NCI-H2171 (cell line): ENCODE measurements around the gene ZC3H13.
"Not testable (repeated sequence)": the region's sequence is repeated elsewhere in the genome, so short reads cannot be mapped to it uniquely, and the experiment has no call there.

Experiments used
- DNase-seq: peaks from one replicate; lab custom pipeline; 2025; lab: John Stamatoyannopoulos, UW

The ZC3H13 gene

DNA sequence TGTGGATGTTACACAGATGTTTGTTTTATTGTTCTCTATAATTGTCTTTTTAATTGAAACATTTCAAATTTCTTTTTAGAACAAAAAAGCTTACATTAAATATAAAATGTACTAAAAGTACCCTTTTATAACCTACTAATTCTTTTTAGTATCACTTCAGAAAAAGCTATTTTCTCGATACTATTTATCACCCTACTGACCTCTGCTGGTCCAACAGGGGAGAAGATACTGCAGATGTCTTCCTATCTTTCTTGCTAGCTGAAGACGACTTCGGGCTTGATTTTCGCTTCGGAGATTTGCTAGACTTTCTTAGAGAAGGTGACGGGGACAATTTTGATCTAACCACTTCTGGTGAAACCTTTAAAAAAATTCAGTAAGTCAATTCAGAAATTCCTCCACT lies 42.4 kb downstream of the ZC3H13 start:
- no peak for DNase-seq

- DNase-seq, result no peak
These were observed 43.9 kb downstream of the ZC3H13 start for GRCh38 chr13:46008631-46009030.

GRCh38 chr13:46006688-46007452 lies 45.7 kb downstream of the ZC3H13 start:
- DNase-seq, result no peak

DNA sequence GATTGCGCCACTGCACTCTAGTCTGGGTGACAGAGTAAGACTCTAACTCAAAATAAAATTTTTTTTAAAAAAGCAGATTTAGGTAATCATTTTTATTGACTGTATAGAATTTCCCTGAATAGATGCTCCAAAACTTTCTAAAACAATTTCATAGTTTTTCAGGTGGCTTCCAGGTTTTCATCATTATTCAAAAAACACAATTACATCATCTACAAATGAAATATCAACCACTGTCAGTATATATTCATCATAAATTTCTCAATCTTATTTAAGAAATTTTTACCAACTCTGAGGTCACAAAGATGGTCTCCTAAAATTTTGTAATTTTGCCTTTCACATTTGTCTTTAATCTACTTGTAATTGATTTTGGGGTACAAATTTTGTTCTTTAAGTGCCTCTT lies 48.1 kb downstream of the ZC3H13 start:
- DNase-seq, result no peak

DNA sequence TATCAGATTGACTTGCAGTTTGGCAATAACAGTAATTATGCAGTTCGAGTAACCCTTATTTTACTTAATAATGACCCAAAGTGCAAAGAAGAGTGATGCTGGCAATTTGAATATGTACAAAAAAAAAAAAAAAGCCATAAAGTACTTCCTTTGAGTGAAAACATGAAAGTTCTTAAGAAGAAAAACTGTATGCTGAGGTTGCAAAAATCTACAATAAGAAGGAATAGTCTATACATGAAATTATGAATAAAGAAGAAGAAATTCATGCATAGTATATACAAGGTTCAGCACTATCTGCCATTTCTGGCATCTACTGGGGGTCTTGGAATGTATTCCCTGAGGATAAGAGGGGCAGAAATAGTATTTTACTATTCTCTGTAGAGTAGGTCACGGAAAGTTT lies 55.9 kb downstream of the ZC3H13 start:
- no peak for DNase-seq

DNA sequence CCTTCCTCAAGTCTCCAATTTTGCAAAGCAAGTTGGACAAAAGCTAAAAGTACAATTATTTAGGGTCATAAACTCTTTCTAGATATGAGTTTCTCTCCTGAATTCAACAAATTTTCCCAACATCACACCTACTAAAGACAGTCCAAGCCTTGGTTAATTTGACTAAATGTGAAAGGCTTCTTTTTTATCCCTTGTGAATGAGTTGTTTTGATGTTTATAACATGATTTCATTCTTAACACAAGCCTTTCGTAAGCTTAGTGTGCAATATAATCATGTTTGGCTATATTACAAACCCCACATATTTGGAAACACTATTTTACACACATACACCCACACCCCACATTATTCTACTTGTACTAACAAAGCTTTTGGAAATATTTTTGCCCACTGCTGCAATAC lies 57.3 kb downstream of the ZC3H13 start:
- DNase-seq, result no peak

GRCh38 chr13:45994752-45995151 lies 57.8 kb downstream of the ZC3H13 start:
- DNase-seq, result no peak

DNA sequence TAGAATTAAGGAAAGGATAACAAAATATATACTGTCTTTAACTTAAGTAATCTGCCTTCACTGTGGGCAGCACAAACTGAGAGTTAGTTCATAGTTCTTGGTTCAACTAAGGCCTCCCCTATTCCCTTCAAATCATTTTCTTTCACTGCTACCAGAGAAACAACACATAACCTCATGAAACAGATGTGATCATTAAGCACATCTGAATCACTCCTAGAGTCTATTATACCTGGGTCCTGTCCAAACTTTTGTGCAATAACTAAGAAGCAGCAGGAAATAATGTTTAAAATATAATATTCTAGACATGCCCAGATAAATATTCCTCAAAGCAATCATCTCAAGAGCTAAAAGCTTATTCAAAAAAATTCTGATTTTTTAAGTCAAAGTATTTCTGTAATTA lies 62.9 kb downstream of the ZC3H13 start:
- DNase-seq, result no peak

DNA sequence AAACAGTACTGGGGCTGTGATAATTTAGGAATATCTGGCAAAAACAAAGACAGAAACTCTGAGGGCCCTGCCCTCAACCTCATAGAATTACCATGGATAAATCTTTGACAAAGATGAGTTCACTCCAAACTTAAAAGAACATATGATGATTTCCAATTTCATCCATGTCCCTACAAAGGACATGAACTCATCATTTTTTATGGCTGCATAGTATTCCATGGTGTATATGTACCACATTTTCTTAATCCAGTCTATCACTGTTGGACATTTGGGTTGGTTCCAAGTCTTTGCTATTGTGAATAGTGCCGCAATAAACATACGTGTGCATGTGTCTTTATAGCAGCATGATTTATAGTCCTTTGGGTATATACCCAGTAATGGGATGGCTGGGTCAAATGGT lies 71.4 kb downstream of the ZC3H13 start:
- not testable (repeated sequence) for DNase-seq

- DNase-seq, result no peak
These were observed 77.2 kb downstream of the ZC3H13 start for GRCh38 chr13:45975337-45975736.

DNA sequence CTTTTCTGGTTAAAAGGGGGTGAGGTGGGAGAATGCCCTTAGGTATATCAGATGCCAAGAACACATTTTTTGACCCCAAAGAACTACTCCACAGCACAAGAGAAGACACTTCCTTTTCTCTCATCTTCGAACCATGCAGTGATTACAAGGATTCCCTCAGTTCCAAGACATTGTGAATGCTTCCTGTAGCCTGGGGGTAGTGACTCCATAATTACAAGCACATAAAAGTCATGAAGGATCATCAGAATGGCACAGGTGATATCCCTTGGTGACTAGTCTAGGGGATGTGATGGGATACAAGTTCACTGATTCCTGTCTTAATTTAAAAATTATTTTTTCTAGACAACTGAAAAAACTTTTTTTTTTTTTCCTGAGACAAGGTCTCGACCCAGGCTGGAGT lies 78.0 kb downstream of the ZC3H13 start:
- no peak for DNase-seq

- no peak for DNase-seq
These were observed 85.0 kb downstream of the ZC3H13 start for GRCh38 chr13:45967589-45967988.

GRCh38 chr13:45966715-45967114 lies 85.8 kb downstream of the ZC3H13 start:
- DNase-seq, result no peak

GRCh38 chr13:45961468-45961867 lies 91.1 kb downstream of the ZC3H13 start:
- DNase-seq, result no peak

- DNase-seq, result no peak
These were observed 97.4 kb downstream of the ZC3H13 start for GRCh38 chr13:45954836-45955800.

GRCh38 chr13:45953082-45953481 lies 99.5 kb downstream of the ZC3H13 start:
- no peak for DNase-seq

DNA sequence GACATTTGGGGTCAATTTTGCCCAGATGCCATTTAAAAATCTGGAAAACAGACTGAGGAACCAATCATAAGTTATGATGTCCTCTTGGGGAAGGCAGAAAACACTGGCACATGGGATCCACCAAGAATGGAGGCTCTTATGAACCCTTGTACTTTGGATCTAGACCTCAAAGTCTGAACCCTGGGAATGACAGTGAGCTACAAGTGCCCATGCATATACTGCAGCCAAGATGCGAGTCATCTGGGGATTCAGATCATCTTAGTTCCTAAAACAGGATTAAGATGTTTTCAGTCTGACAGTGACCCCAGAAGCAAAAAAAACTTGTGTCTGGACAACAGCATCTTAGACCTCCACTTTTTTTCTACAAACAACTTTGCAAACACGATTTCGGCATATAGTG lies 100.8 kb downstream of the ZC3H13 start:
- DNase-seq, result no peak

GRCh38 chr13:45951166-45951565 lies 101.4 kb downstream of the ZC3H13 start:
- DNase-seq, result no peak

DNA sequence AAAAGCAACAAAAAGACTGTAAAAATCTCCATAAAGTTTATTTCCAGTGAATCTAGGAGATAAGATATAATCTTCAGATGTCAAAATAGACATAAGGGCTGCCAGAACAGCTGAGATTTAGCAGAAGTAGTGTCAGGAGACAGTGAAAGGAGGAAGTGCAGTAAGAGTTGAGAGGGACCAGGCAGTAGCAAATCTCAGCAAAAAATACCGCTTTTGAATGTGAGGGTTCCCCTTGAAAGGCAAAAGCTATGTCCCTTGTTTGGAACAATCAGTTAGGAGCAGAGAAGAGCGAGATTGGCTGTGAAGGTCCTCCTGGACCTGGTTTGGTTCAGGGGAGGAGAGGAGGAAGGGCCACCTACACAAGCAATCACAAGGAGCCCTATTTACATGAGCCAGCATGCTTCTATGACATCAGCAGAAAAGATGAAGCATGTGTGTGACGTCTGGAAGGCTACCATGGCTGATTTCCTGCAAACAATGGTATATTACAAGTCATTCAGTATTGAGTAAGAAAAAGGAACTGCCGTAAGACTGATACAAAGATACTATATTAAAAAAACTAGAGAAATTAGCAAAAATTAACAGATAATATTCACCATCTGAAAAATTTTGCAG lies 102.1 kb downstream of the ZC3H13 start:
- DNase-seq, result no peak

GRCh38 chr13:45949161-45949560 lies 103.4 kb downstream of the ZC3H13 start:
- DNase-seq, result no peak

DNA sequence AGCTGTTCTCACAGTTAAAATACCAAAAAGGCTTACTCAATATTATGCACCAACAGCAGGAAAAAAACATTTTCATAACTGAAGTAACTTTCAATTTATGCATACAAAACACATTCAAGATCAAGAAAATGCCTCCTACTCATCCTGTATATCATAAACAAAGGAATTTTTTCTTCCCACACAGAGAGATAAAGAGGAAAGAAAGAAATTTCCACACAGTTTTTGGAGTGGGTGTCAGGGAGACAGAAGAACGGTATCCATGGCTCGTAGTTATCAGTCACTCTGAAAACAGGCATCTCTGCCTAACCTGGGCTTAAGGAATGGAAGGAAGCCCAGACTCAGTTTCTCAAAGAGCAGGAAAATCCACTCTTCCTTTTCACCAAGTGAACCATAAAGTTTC lies 108.6 kb downstream of the ZC3H13 start:
- no peak for DNase-seq

DNA sequence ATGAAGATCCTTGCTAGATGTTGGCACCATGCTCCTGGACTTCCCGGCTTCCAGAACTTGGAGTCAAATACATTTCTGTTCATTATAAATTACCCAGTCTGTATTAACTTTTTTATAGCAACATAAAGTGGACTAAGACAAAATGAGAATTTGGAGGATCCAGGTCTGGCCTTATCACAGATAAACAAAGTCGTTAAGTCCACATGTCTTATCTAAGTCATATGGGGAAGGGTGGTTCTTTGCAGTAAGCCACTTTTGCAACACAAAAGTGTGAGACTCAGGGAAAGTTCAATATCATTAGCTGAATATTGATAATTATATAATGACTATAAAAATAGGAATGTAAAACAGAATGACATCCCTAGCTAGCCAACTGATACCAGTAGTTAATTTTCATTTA lies 109.4 kb downstream of the ZC3H13 start:
- no peak for DNase-seq

DNA sequence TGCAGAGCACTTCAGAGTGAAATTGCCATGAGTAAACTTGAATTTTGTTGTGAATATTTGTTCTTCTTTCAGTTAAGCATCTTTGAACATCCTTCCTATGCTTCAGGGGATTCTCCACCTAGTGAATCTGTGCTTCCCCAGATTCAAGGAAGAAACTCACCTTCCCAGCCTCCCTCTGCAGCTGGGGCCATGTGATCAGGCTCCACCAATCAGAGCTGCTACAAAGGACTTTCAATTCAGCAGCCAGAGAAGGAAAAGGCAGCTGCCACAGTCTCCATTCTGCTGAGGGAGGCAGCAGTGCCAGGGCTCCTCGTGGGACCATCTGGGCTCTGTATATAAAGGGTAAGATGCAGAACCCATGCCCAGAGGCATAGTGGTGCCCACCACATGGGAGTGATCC lies 111.3 kb downstream of the ZC3H13 start:
- no peak for DNase-seq
